GM23248 (cell line): Measurements from ENCODE around the gene SETX.

Experiments
- EZH2 ChIP-seq: fragments of 200-600 bp; sonication (generic); IDR thresholded peaks from 2 replicates; pipeline ENCODE4 v1.6.1; 2018; ENCODE audit warnings: antibody characterized with exemption, mild to moderate bottlenecking; ENCODE audit not compliant: insufficient read depth, poor library complexity, severe bottlenecking
- EZH2phosphoT487 ChIP-seq: fragments of 200-600 bp; sonication (generic); IDR thresholded peaks from 2 replicates; pipeline ENCODE4 v1.6.1; 2018; ENCODE audit warnings: antibody characterized with exemption, moderate library complexity, mild to moderate bottlenecking, low read depth; ENCODE audit not compliant: insufficient read depth

DNA sequence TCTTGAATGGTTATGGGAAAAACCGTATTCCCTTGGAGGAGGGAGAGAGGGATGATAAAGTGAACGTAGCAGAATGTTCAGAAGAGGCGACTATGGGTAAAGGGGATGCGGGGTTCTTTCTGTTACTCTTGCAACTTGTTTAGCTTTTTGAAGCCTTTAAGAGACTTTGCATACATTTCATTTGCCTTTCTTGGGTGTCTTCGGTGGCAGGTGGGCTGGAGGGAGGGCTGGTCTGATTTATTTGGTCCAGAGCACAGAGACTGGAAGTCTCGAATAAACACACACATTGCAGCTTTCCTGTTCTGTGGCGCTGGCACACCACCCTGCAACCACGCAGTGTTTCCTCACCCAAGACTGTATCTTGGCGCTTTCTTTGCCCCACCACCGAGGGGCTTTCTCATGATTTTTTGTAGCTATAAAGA, 28.7 kb upstream of the SETX start:
- TF ChIP-seq EZH2phosphoT487 (no peak), EZH2 (no peak)
